Esophagus muscularis mucosa (tissue), 4 donors: Measurements from ENCODE around the gene SMIM1.

ENCODE experiments used
- CTCF ChIP-seq, 3 experiments: fragments of 200-600 bp in 2 of 3; fragments of 450-650 bp in 1 of 3; sonication (generic) in 2 of 3; IDR thresholded peaks; one replicate each; pipeline ENCODE4 v1.5.1; 2017 to 2019; ENCODE audit warnings: antibody characterized with exemption in 3 of 3, mild to moderate bottlenecking in 2 of 3, moderate library complexity in 1 of 3
- EP300 ChIP-seq: sonication (generic); formaldehyde crosslinking; IDR thresholded peaks from one replicate; pipeline ENCODE4 v1.6.1; 2017; ENCODE audit warnings: antibody characterized with exemption
- POLR2A ChIP-seq: fragments of 450-650 bp; IDR thresholded peaks from one replicate; pipeline ENCODE4 v1.6.1; 2017; ENCODE audit warnings: antibody characterized with exemption, moderate library complexity, mild to moderate bottlenecking, low read depth
- POLR2AphosphoS5 ChIP-seq, 2 donors: sonication (generic); formaldehyde crosslinking; IDR thresholded peaks; one replicate each; pipeline ENCODE4 v1.6.1; 2017; ENCODE audit warnings: antibody characterized with exemption in 2 of 2

GRCh38 chr1:3722846-3723245, 49.7 kb upstream of the SMIM1 start:
- TF ChIP-seq CTCF (IDR thresholded peaks at IDR 0.05) (no peak), POLR2A (no peak), POLR2AphosphoS5 (IDR thresholded peaks at IDR 0.05) (no peak), EP300 (no peak)
